GM21717 (cell line): ENCODE results near the gene PTP4A1.
A peak's percentile ranks its signal among the peaks of the same experiment; 100 is the strongest.

Experiments
- ATAC-seq: cut with Tn5 transposase; IDR thresholded peaks from one replicate; pipeline ENCODE4 v1.9.1; 2021; ENCODE audit warnings: mild to moderate bottlenecking, moderate library complexity; ENCODE audit not compliant: unreplicated experiment

Gene PTP4A1

GRCh38 chr6:63554782-63555181 is 17.5 kb upstream of the PTP4A1 start:
- ATAC-seq: no peak

- ATAC-seq: no peak
Measured at GRCh38 chr6:63556369-63556768, 15.9 kb upstream of the PTP4A1 start.

DNA sequence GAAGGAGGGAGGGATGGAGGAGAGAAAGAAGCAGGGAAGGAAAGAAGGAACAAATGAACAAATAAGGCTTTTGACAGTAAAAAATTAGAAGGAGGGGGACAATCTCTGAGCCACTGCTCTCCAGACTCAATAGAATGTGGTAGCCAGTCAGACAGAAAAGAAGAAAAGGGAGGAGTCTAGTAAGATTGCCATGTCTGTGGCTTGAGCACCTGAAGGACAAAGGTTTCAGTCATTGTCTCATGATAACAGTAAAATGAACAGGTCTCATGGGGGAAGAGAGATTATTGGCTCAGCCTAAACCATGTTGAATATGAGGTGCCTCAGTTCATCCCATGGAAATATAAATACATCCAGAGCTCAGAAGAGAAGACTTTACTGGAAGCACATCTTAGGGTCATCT is 14.0 kb upstream of the PTP4A1 start:
- ATAC-seq: peak; percentile 57

DNA sequence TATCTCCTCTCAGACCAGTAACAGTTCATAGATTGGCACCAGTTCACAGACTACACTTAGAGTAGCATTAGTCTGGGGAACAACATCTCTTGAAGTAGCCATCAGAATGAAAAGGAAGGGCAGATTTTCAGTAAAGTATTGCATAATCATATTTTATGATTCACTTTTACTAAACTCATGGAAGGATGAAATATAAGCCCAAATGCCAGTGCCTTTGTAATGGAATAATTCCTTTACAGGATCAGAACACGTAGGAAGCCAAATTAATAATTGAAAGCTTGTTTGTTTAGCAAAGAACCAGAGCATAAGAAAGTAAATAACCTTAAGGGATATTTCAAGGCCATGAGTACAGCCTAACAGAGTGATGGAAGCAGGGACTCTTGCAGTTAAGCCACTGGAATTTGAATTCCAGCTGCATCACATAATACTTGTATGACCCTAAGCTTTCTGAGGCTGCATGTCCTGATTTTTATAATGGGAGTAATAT is 11.4 kb upstream of the PTP4A1 start:
- ATAC-seq: no peak

GRCh38 chr6:63561288-63561687 is 11.0 kb upstream of the PTP4A1 start:
- ATAC-seq: no peak

DNA sequence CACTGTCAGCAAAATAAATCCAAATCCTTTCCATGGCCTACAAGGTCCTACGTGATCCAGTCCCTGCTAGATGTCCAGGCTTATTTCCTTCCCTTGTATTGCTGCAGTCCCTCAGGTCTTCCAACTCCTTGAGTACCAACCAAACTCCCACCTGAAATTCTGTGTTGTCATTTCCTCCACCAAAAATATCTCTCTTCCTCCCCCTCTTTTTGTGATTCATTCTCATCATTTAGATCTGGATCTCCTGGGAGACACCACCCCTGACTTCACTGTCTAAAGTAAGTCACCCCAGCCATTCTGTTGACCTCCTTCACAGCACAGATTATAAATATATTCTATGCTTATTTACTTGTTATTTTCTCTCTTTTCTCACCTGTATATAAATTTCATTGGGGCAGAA is 9.0 kb upstream of the PTP4A1 start:
- no peak for ATAC-seq

DNA sequence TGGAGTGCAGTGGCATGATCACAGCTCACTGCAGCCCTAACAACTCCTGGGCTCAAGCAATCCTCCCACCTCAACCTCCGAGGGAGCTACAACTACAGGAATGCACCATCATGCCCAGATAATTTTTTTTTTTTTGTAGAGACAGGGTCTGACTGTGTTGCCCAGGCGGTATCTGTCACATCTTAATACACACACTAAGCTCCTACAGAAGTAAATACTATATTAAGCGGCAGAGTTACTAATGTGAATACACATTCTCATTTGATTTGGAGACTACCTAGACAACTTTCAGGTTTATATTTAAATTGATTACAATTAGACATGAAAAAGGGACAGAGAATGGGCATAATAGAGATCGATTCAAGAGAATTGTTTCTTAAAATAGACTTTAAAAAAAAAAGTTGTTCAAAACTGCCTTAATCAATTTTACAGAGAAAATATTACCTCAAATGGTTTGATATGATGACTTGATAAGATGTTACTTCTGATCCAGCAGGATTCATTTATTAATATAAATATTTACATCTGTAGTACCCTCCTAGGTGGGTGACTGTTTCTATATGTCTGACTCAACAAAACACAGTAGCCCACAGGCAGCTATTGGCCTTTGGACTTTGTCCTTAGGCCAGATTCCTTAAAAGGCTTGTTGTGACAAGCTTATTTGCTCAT is 7.1 kb upstream of the PTP4A1 start:
- ATAC-seq: no peak

DNA sequence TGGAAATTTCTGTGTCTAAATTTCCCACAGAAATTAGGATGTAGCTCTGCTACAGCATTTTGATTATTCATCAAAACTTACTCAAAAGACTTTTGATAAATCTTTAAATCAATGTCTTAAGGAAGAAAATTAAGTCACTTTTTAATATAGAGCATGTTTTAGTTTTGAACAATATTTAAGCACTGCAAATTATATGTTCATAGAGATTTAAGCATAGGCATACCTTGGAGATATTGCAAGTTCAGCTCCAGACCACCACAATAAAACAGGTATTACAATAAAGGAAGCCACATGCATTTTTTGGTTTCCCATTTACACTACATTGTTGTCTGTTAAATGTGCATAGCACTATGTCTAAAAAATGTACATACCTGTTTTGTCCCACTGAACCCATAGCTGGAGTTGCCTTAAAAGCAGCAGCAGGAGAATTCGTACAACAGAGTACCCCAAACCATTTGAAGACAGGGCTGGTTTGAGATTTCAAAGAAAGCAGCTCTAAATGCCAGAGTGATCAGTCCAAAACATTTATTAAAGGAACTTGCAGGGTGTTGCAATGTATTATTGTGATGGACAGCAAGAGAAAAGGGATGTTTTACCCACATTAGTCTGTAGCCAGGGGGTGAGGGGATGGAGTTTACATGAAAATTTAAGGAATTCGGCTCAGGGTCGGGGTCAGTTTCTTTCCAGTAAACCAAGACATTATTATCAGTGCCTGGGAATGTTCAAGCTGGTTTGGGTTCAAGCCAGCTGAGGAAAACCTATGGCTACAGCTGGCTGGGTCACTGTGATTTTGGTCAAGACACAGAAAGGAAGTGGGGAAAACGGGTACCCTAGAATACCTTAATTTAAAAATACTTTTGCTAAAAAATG is 6.3 kb upstream of the PTP4A1 start:
- no peak for ATAC-seq

DNA sequence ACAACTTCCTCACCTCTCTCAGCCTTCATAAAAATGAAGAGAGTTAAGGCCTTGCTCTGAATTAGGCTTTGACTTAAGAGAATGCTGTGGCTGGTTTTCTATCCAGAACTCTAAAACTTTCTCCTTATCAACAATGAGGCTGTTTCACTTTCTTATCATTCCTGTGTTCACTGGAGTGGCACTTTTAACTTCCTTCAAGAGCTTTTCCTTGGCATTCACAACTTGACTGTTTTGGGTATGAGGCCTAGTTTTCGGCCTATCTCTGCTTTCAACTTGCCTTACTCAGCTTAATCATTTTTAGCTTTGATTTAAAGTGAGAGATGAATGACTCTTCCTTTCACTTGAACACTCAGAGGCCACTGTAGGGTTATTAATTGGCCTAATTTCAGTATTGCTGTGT is 4.3 kb upstream of the PTP4A1 start:
- no peak for ATAC-seq

DNA sequence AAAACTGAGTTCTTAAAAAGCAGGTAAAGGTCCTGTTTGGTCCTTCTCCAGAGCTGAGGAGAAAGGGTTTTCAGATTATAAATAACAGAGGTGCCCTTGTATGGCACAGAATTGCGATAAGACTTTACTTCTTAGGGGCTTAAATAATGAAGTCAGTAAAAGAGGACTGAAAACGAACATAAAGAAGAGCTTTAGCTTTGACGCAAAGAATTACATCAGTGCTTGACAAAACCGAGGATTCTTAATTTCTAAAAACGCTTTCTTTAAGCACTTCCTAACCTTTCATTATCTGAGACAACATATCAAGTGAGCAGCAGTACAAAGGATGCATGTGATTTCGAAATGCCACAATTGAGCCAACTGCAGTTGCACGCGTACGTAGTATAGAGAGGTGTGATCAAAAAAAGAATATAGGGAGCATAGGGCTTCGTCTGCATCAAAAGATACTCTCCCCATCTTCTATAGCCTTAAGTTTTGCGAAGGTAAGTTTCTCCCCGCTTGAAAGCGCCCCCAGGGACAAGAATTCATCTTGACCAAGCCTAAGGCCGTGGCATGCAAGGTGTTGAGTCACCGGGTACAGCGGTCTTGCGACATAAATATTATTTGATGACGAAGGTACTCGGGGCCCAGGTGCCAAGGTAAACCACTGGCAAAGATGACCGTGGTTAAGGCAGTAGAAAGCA is 778 bp upstream of the PTP4A1 start:
- peak; percentile 0 for ATAC-seq

GRCh38 chr6:63572747-63573075 is 431 bp downstream of the PTP4A1 start:
- peak; percentile 13 for ATAC-seq

- ATAC-seq: peak; percentile 52
Measured at GRCh38 chr6:63573076-63573898, 1.0 kb downstream of the PTP4A1 start.

DNA sequence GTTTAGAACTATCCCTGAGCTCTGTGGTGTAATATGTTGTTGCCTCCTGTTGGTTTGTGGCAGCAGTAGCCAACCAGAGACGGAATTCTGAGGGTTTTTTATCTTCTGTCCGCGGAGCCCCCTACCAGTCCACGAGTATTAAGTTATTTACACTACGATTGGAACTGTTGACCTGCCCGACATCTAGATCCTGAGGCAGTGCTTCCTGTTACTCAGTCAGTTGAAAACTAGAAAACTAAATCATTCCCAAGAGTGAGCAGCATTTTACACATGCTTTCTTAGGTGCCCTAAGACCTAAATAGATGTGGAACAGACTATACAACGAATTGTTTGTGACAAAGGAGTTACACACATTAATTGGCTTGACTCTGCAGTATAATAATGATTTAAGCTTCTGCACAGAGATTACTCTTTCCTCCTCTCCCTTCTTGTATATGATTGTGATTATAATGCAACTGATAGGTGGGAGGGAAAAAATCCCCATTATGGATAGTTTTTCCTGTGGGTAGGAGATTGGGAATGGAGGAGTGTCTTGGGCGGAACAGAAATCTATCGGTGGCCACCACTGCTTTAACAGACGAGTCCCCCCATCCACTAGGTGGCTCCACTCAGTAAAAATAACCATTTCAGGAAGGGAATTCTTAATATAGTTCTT is 1.7 kb downstream of the PTP4A1 start:
- ATAC-seq: no peak

DNA sequence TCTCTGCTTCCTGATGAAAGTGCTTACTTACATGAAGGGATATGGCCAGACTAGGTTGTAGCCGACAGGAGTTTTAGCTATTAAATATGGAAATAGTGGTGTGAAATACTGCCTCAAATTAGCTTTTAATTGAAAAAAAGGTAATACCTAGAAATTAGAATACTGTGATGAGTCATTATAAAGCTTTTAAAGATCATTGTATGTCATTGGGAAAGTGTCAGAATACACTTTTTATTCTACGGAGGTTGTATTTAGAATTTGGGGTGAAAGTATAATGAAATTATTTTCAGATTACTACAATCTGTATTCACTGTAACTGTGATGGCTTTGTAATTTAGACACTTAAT is 2.2 kb downstream of the PTP4A1 start:
- ATAC-seq: no peak

DNA sequence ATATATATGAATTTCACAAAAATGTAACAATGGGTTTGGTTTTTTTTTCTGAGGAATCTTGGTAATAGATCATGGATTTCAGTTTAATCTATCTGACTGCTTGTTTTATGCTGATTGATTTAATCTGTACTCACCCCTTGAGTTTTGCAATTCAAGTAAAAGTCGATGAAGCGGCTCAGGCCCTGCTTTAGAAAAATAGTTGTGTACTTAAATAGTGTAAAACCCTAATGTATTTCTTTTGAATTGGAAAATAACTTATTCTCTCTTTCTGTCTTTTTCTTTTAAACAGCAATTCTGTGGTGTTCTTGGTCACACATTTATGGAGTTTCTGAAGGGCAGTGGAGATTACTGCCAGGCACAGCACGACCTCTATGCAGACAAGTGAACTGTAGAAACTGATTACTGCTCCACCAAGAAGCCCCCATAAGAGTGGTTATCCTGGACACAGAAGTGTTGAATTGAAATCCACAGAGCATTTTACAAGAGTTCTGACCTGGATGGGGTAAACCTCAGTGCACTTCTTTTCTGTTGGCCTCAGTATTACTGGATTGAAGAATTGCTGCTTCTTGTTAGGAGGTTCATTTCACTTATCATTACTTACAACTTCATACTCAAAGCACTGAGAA is 4.0 kb downstream of the PTP4A1 start:
- ATAC-seq: no peak

GRCh38 chr6:63576985-63577712 is 4.9 kb downstream of the PTP4A1 start:
- ATAC-seq: no peak

DNA sequence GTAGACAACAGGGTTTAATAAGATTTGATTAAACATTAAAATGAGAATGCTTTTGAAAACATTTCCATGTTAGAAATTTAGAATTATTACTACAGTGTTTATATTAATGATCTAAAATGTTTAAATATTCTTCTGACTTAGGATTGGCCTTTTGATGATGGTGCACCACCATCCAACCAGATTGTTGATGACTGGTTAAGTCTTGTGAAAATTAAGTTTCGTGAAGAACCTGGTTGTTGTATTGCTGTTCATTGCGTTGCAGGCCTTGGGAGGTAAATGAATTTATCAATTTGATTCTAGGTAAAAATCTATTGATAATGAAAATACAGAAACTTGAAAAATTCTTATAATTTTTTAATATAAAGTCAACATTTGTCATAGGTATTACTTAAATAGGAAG is 6.5 kb downstream of the PTP4A1 start:
- ATAC-seq: no peak

DNA sequence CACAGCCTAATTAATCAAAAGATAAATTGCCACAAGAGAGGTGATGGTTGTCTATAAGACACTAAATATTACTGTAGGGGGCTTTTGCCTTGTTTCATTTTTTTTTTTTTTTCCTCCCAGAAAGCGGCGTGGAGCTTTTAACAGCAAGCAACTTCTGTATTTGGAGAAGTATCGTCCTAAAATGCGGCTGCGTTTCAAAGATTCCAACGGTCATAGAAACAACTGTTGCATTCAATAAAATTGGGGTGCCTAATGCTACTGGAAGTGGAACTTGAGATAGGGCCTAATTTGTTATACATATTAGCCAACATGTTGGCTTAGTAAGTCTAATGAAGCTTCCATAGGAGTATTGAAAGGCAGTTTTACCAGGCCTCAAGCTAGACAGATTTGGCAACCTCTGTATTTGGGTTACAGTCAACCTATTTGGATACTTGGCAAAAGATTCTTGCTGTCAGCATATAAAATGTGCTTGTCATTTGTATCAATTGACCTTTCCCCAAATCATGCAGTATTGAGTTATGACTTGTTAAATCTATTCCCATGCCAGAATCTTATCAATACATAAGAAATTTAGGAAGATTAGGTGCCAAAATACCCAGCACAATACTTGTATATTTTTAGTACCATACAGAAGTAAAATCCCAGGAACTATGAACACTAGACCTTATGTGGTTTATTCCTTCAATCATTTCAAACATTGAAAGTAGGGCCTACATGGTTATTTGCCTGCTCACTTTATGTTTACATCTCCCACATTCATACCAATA is 7.8 kb downstream of the PTP4A1 start:
- no peak for ATAC-seq

DNA sequence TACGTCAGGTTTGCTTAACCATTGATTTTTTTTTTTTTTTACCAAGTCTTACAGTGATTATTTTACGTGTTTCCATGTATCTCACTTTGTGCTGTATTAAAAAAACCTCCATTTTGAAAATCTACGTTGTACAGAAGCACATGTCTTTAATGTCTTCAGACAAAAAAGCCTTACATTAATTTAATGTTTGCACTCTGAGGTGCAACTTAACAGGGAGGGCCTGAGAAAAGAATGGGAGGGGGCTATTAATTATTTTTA is 8.4 kb downstream of the PTP4A1 start:
- ATAC-seq: no peak
